SJCRH30 (cell line): ENCODE measurements around the gene CBFA2T3. TPM values are rescaled to one million over a fixed set of nuclear protein-coding genes. Genes with fewer than 3 reads are reported as not detected.

Source experiments
- DNase-seq, 2 experiments: peaks; one replicate each; pipeline ENCODE4 v3.0.0-alpha.2; 2015 to 2020
- H3K27ac ChIP-seq: fragments of 250-450 bp; sonication (Bioruptor Pico); 2 replicates; pipeline ENCODE4 v1.5.1; 2020; ENCODE audit warnings: mild to moderate bottlenecking, moderate library complexity
- H3K27me3 ChIP-seq: fragments of 250-450 bp; sonication (Bioruptor Pico); 2 replicates; pipeline ENCODE4 v1.5.1; 2020; ENCODE audit warnings: mild to moderate bottlenecking, moderate library complexity
- H3K36me3 ChIP-seq: fragments of 250-450 bp; sonication (Bioruptor Pico); 2 replicates; pipeline ENCODE4 v1.5.1; 2020; ENCODE audit warnings: mild to moderate bottlenecking, moderate library complexity
- H3K4me1 ChIP-seq: fragments of 250-450 bp; sonication (Bioruptor Pico); 2 replicates; pipeline ENCODE4 v1.5.1; 2020; ENCODE audit warnings: mild to moderate bottlenecking, moderate library complexity
- H3K4me3 ChIP-seq: fragments of 250-450 bp; sonication (Bioruptor Pico); 2 replicates; pipeline ENCODE4 v1.5.1; 2020; ENCODE audit warnings: mild to moderate bottlenecking, moderate library complexity
- H3K9me3 ChIP-seq: fragments of 250-450 bp; sonication (Bioruptor Pico); replicated peaks from 2 replicates; pipeline ENCODE4 v1.5.1; 2020; ENCODE audit warnings: mild to moderate bottlenecking, moderate library complexity
- total RNA-seq: library from RNA; depleted of rRNA; stranded (reverse); fragments of >200 nt; shearing (Covaris generic); gene quantifications from 2 replicates; pipeline ENCODE4 v1.2.3, GENCODE V29; 2014

The CBFA2T3 gene
- total RNA-seq, 1 experiment from 2014 or later: 3.5 TPM

DNA sequence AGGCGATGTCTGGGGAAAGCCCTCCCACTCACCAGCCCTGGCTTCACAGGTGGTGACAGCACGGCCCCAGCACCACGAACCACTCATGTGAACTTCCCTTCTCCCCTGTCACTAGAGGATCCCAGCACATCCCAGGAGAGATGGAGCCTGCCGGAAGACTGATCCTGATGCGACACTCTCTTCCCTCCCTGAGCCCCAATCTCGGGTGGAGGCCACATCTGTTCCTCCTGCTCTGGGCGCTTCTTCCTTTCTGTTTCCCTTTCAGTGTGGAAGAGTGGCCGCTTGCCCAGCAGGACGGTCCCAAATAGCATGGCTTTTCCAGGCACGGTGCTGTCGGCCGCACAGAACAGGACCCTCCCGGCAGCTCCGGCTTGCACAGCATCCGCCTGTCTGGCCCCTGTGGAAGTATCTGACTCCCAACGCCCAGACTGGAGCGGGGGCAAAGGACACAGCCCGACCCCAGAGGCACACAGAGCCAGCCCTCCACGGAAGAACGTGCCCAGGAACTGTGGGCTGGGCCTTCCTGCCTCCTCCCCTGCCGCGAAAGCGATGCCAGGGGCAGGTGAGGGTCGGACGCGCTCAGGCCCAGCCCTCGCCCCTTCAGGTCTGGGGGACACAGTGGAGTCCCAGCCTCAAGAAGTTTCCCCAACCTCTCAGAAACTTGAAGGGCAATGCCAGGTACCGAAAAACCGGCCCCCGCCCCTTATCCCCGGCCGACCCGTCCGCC lies 37.6 kb downstream of the CBFA2T3 start:
- Histone ChIP-seq H3K27me3 (no peaks in the 10 kb centered on the region), H3K4me1 (peaks cover 4% of the 10 kb centered on the region; the same call in 1 of the 2 replicates), H3K36me3 (no peaks in the 10 kb centered on the region), H3K9me3 (no peaks in the 10 kb centered on the region), H3K27ac (no peak overlapping the region), H3K4me3 (no peak overlapping the region)
- DNase-seq: no peak

- no peaks in the 10 kb centered on the region for H3K27me3 ChIP-seq
- H3K4me3 ChIP-seq: no peak overlapping the region
- H3K27ac ChIP-seq: no peak overlapping the region
- peaks cover 3% of the 10 kb centered on the region; the same call in 1 of the 2 replicates for H3K4me1 ChIP-seq
- no peaks in the 10 kb centered on the region for H3K36me3 ChIP-seq
- H3K9me3 ChIP-seq: no peaks in the 10 kb centered on the region
- no peak for DNase-seq
Observed at GRCh38 chr16:88938777-88939244, 38.2 kb downstream of the CBFA2T3 start.

DNA sequence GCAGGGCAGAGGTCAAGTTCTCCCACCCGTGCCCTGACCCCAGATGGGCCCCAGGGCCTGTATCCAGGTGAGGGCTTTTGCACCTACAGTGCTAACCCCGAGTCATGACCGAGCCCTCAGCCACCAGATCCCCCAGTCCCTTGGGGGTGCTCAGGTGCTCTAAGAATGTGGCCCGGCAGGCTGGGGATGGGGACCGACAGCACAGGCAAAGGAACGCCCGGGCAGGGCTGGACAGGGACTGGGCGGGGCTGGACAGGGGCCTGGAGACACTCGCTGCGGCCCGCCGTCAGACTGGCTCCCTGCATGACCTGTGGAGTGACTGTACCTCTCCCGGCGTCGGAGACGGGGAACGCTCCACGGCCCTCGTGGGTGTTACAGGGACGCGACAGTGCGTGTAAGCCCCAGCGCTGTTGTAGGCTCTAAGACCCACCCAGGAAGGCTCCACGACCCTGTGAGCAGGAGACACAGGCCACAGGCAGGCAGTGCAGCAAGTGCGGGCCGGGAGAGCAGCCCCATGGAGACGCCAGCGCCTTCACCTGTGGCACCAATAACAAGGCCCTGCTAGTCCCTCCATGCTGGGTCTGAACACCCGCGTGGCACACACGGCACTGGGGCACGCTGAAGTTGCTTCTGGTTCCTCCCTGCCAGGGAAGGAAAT lies 38.8 kb downstream of the CBFA2T3 start:
- Histone ChIP-seq H3K4me3 (no peak overlapping the region), H3K4me1 (peaks cover 3% of the 10 kb centered on the region; the same call in 1 of the 2 replicates), H3K36me3 (no peaks in the 10 kb centered on the region), H3K27me3 (no peaks in the 10 kb centered on the region), H3K27ac (no peak overlapping the region), H3K9me3 (no peaks in the 10 kb centered on the region)
- DNase-seq: no peak

DNA sequence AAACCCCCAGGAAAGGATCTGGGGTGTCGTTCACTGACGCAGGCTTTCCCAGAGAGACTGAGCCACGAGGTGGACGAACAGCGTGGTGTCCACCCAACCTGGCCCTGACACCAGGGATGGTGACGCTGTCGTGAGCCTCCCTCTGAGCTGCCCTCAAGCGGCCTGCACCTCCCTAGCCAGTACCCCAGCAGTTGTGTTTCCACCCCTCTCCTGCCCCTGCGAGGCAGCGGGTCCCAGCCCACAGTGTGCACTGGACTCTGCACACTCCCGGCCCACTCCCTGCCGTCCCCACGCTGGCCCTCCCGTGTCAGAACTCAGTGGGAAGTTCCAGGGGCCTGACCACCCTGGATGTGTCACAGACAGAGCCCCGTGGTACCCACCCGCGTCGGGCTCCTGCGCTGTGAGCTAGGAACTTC lies 39.8 kb downstream of the CBFA2T3 start:
- Histone ChIP-seq H3K9me3 (no peaks in the 10 kb centered on the region), H3K4me1 (peaks cover 3% of the 10 kb centered on the region; the same call in 1 of the 2 replicates), H3K27ac (no peak overlapping the region), H3K27me3 (no peaks in the 10 kb centered on the region), H3K4me3 (no peak overlapping the region), H3K36me3 (no peaks in the 10 kb centered on the region)
- no peak for DNase-seq

DNA sequence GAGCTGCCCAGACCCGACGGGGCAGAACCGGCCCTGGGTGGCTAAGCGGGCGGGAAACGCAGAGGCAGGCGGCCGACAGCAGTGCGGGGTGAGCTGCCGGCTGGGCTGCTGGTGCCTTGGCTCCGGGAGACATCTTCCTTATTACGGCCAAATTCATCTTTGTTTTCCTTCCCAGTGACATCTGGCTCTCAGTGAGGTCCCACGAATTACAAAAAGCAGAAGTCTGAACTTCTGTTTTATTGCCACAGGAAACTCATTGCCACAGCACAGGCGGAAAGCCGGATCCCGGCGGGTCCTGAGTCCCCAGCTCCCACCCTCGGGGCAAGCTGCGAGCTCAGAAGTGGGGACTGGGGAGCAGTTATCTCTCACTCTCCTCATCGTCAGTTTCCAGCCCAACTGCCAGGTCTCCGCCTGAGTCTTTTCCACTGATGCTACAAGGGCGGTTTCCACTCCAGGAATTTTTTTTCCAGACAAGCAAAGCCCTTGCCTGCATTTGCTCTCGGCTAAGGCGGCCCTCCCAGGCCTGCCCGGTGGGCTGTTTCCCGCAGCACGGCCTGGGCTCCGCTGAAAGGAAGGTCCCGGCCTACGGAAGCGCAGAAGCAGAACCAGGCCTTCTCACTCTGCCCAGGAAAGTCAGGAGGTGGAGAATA lies 40.3 kb downstream of the CBFA2T3 start:
- Histone ChIP-seq H3K27me3 (no peaks in the 10 kb centered on the region), H3K27ac (no peak overlapping the region)

DNA sequence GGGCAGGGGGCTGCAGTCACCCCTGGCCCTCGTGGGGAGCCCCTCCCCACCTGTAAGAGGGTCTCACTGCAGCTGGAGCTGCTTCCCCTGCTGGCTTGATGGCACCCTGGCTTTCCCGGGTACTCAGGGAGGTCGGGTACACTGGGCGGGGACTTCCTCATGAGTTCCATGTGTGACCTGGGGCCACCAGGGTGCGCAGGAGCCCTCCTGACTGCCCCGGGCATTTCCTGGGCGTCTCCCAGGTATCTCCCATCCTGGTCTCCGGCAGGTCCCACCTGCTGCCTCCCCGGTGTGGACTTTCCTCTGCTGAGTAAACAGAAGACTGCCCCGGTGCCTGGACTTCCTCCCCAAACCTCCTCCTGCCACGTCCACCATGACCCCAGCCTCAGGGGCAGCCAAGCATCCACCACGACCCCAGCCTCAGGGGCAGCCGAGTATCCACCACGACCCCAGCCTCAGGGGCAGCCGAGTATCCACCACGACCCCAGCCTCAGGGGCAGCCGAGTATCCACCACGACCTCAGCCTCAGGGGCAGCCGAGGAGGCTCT lies 40.9 kb downstream of the CBFA2T3 start:
- H3K27me3 ChIP-seq: no peaks in the 10 kb centered on the region
- no peak overlapping the region for H3K27ac ChIP-seq
- H3K4me1 ChIP-seq: peaks cover 3% of the 10 kb centered on the region; the same call in 1 of the 2 replicates

More for the DNA sequence above, 40.3 kb downstream of the CBFA2T3 start:
- H3K9me3 ChIP-seq: no peaks in the 10 kb centered on the region
- peaks cover 3% of the 10 kb centered on the region; the same call in 1 of the 2 replicates for H3K4me1 ChIP-seq
- no peak for DNase-seq
- no peaks in the 10 kb centered on the region for H3K36me3 ChIP-seq
- no peak overlapping the region for H3K4me3 ChIP-seq

GRCh38 chr16:88934066-88934667 lies 42.8 kb downstream of the CBFA2T3 start:
- no peak for DNase-seq
- Histone ChIP-seq H3K4me1 (peaks cover 1% of the 10 kb centered on the region; the same call in 1 of the 2 replicates), H3K36me3 (no peaks in the 10 kb centered on the region), H3K9me3 (no peaks in the 10 kb centered on the region), H3K4me3 (no peak overlapping the region), H3K27me3 (no peaks in the 10 kb centered on the region), H3K27ac (no peak overlapping the region)

More for the DNA sequence above, 40.9 kb downstream of the CBFA2T3 start:
- no peak for DNase-seq
- no peaks in the 10 kb centered on the region for H3K36me3 ChIP-seq
- no peaks in the 10 kb centered on the region for H3K9me3 ChIP-seq
- H3K4me3 ChIP-seq: no peak overlapping the region

DNA sequence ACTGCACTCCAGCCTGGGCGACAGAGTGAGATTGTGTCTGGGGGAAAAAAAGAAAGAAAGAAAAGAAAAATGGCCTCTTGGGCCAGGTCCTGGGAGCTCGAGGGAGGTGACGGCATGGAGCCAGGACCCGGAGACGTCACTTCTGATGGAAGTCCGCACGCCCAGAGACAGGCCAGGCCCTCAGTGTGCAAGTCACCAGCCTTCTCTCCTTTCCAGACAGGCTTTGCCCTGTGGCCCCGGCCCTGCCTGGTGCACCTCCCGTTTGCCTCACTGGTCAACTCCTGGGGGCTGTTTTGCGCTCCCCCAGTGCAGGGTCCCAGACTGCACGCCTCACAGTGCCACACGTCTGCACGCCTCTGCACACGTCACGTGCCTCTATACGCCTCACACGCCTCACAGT lies 44.1 kb downstream of the CBFA2T3 start:
- no peaks in the 10 kb centered on the region for H3K9me3 ChIP-seq
- no peak overlapping the region for H3K4me3 ChIP-seq
- no peak for DNase-seq
- no peaks in the 10 kb centered on the region for H3K36me3 ChIP-seq
- no peaks in the 10 kb centered on the region; the same call in 1 of the 2 replicates for H3K4me1 ChIP-seq
- H3K27me3 ChIP-seq: no peaks in the 10 kb centered on the region
- no peak overlapping the region for H3K27ac ChIP-seq

GRCh38 chr16:88931936-88932335 lies 45.1 kb downstream of the CBFA2T3 start:
- no peak overlapping the region for H3K4me3 ChIP-seq
- no peak for DNase-seq
- H3K9me3 ChIP-seq: no peaks in the 10 kb centered on the region
- H3K27ac ChIP-seq: no peak overlapping the region
- H3K4me1 ChIP-seq: no peaks in the 10 kb centered on the region; the same call in 1 of the 2 replicates
- no peaks in the 10 kb centered on the region for H3K36me3 ChIP-seq
- no peaks in the 10 kb centered on the region for H3K27me3 ChIP-seq

DNA sequence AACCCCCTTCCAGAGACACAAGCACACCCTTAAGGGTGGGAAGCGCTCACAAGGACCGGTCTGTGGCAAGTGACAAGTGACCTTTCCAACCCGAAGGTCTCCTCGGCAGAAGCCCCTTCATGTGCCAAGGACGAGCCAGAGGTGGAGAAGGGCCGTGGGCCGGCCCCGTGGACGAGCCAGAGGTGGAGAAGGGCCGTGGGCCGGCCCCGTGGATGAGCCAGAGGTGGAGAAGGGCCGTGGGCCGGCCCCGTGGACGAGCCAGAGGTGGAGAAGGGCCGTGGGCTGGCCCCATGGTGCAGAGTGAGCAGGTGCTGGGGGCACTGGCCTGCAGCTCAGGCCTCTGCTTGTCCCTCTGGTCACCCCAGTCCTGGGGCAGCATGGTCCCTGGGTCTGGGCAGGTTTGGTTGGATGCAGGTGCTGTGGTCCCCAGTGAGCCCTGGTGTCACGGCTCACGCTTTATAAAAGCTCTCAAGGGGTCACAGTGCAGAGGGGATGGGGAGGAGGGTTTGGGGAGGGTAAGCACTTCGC lies 45.6 kb downstream of the CBFA2T3 start:
- Histone ChIP-seq H3K27me3 (no peaks in the 10 kb centered on the region), H3K9me3 (no peaks in the 10 kb centered on the region), H3K4me1 (peaks cover 3% of the 10 kb centered on the region), H3K4me3 (no peak overlapping the region), H3K27ac (no peak overlapping the region), H3K36me3 (no peaks in the 10 kb centered on the region)
- no peak for DNase-seq

GRCh38 chr16:88930716-88931115 lies 46.3 kb downstream of the CBFA2T3 start:
- Histone ChIP-seq H3K27me3 (no peaks in the 10 kb centered on the region), H3K4me3 (no peak overlapping the region), H3K36me3 (no peaks in the 10 kb centered on the region), H3K27ac (no peak overlapping the region), H3K9me3 (no peaks in the 10 kb centered on the region), H3K4me1 (peaks cover 10% of the 10 kb centered on the region)
- DNase-seq: no peak

GRCh38 chr16:88929091-88929445 lies 47.9 kb downstream of the CBFA2T3 start:
- Histone ChIP-seq H3K4me3 (no peak overlapping the region), H3K27ac (no peak overlapping the region), H3K27me3 (no peaks in the 10 kb centered on the region), H3K4me1 (peaks cover 24% of the 10 kb centered on the region), H3K36me3 (no peaks in the 10 kb centered on the region), H3K9me3 (no peaks in the 10 kb centered on the region)
- DNase-seq: no peak

GRCh38 chr16:88928405-88929090 lies 48.5 kb downstream of the CBFA2T3 start:
- H3K4me3 ChIP-seq: no peak overlapping the region
- no peaks in the 10 kb centered on the region for H3K9me3 ChIP-seq
- DNase-seq: no peak
- no peaks in the 10 kb centered on the region for H3K27me3 ChIP-seq
- H3K36me3 ChIP-seq: no peaks in the 10 kb centered on the region
- no peak overlapping the region for H3K27ac ChIP-seq
- H3K4me1 ChIP-seq: peaks cover 24% of the 10 kb centered on the region

DNA sequence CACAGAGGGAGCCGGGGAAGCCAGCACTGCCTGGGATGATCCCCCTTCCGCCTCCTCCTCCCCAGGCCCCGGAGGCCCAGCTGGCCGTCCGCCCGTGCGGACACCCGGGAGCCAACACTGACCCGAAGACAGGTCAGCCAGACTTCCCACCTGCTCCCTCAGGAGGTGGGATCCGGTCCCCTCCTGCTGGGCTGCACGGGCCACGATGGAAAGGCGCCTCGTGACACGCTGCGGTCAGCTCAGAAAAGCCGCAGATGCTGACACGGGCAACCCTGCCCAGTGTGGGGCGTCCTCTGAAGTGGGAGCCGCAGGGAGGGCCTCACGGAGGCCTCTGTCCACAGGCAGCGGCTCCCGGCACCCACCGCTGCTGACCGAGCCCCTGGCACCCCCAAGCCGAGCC lies 49.3 kb downstream of the CBFA2T3 start:
- H3K4me1 ChIP-seq: peaks cover 29% of the 10 kb centered on the region

More for the DNA sequence above, 49.3 kb downstream of the CBFA2T3 start:
- Histone ChIP-seq H3K9me3 (no peaks in the 10 kb centered on the region), H3K27me3 (no peaks in the 10 kb centered on the region), H3K4me3 (no peak overlapping the region), H3K27ac (no peak overlapping the region), H3K36me3 (no peaks in the 10 kb centered on the region)
- DNase-seq: no peak
